Measurements from ENCODE around the gene PLOD2.

Gene PLOD2

GRCh38 chr3:146087116-146087515 is 73.9 kb downstream of the PLOD2 start:
- Histone ChIP-seq H3K27ac (ENCODE audit: insufficient read depth, low read length, poor library complexity, severe bottlenecking) (no peak overlapping the region), H3K9me3 (ENCODE audit: control insufficient read depth, low read length) (no peaks in the 10 kb centered on the region), H3K4me3 (ENCODE audit: insufficient read depth, low read depth, low read length, poor library complexity, severe bottlenecking) (no peak overlapping the region), H3K36me3 (ENCODE audit: control insufficient read depth, insufficient read depth, low read length) (no peaks in the 10 kb centered on the region), H3K4me1 (ENCODE audit: control insufficient read depth, insufficient read depth, low read length, poor library complexity, severe bottlenecking) (no peaks in the 10 kb centered on the region), H3K27me3 (replicated peaks; ENCODE audit: control insufficient read depth, insufficient read depth, low read length, poor library complexity, severe bottlenecking) (no peaks in the 10 kb centered on the region)
- no peak for DNase-seq

- no peak for DNase-seq
- Histone ChIP-seq H3K4me3 (ENCODE audit: insufficient read depth, low read depth, low read length, poor library complexity, severe bottlenecking) (no peak overlapping the region), H3K9me3 (ENCODE audit: control insufficient read depth, low read length) (no peaks in the 10 kb centered on the region), H3K36me3 (ENCODE audit: control insufficient read depth, insufficient read depth, low read length) (no peaks in the 10 kb centered on the region), H3K4me1 (ENCODE audit: control insufficient read depth, insufficient read depth, low read length, poor library complexity, severe bottlenecking) (no peaks in the 10 kb centered on the region), H3K27me3 (replicated peaks; ENCODE audit: control insufficient read depth, insufficient read depth, low read length, poor library complexity, severe bottlenecking) (no peaks in the 10 kb centered on the region), H3K27ac (ENCODE audit: insufficient read depth, low read length, poor library complexity, severe bottlenecking) (no peak overlapping the region)
Observed at GRCh38 chr3:146086211-146086610, 74.8 kb downstream of the PLOD2 start.

- H3K4me3 ChIP-seq (ENCODE audit: insufficient read depth, low read depth, low read length, poor library complexity, severe bottlenecking): no peak overlapping the region
- no peaks in the 10 kb centered on the region for H3K9me3 ChIP-seq (ENCODE audit: control insufficient read depth, low read length)
Observed at GRCh38 chr3:146085678-146086077, 75.3 kb downstream of the PLOD2 start.

GRCh38 chr3:146080578-146080977 is 80.4 kb downstream of the PLOD2 start:
- H3K9me3 ChIP-seq (ENCODE audit: control insufficient read depth, low read length): no peaks in the 10 kb centered on the region
- no peak overlapping the region for H3K27ac ChIP-seq (ENCODE audit: insufficient read depth, low read length, poor library complexity, severe bottlenecking)
- no peaks in the 10 kb centered on the region for H3K36me3 ChIP-seq (ENCODE audit: control insufficient read depth, insufficient read depth, low read length)
- H3K4me3 ChIP-seq (ENCODE audit: insufficient read depth, low read depth, low read length, poor library complexity, severe bottlenecking): no peak overlapping the region
- H3K27me3 ChIP-seq (replicated peaks; ENCODE audit: control insufficient read depth, insufficient read depth, low read length, poor library complexity, severe bottlenecking): no peaks in the 10 kb centered on the region
- no peak for DNase-seq
- no peaks in the 10 kb centered on the region for H3K4me1 ChIP-seq (ENCODE audit: control insufficient read depth, insufficient read depth, low read length, poor library complexity, severe bottlenecking)

More at GRCh38 chr3:146085678-146086077, 75.3 kb downstream of the PLOD2 start:
- H3K36me3 ChIP-seq (ENCODE audit: control insufficient read depth, insufficient read depth, low read length): no peaks in the 10 kb centered on the region
- H3K27ac ChIP-seq (ENCODE audit: insufficient read depth, low read length, poor library complexity, severe bottlenecking): no peak overlapping the region
- H3K4me1 ChIP-seq (ENCODE audit: control insufficient read depth, insufficient read depth, low read length, poor library complexity, severe bottlenecking): no peaks in the 10 kb centered on the region
- H3K27me3 ChIP-seq (replicated peaks; ENCODE audit: control insufficient read depth, insufficient read depth, low read length, poor library complexity, severe bottlenecking): no peaks in the 10 kb centered on the region
- no peak for DNase-seq

GRCh38 chr3:146078031-146078430 is 83.0 kb downstream of the PLOD2 start:
- no peaks in the 10 kb centered on the region for H3K36me3 ChIP-seq (ENCODE audit: control insufficient read depth, insufficient read depth, low read length)
- no peaks in the 10 kb centered on the region for H3K4me1 ChIP-seq (ENCODE audit: control insufficient read depth, insufficient read depth, low read length, poor library complexity, severe bottlenecking)
- H3K27me3 ChIP-seq (replicated peaks; ENCODE audit: control insufficient read depth, insufficient read depth, low read length, poor library complexity, severe bottlenecking): no peaks in the 10 kb centered on the region
- H3K27ac ChIP-seq (ENCODE audit: insufficient read depth, low read length, poor library complexity, severe bottlenecking): no peak overlapping the region
- DNase-seq: no peak
- H3K4me3 ChIP-seq (ENCODE audit: insufficient read depth, low read depth, low read length, poor library complexity, severe bottlenecking): no peak overlapping the region
- H3K9me3 ChIP-seq (ENCODE audit: control insufficient read depth, low read length): no peaks in the 10 kb centered on the region

- no peak overlapping the region for H3K4me3 ChIP-seq (ENCODE audit: insufficient read depth, low read depth, low read length, poor library complexity, severe bottlenecking)
- H3K27me3 ChIP-seq (replicated peaks; ENCODE audit: control insufficient read depth, insufficient read depth, low read length, poor library complexity, severe bottlenecking): no peaks in the 10 kb centered on the region
- DNase-seq: no peak
- no peaks in the 10 kb centered on the region for H3K9me3 ChIP-seq (ENCODE audit: control insufficient read depth, low read length)
- no peaks in the 10 kb centered on the region for H3K4me1 ChIP-seq (ENCODE audit: control insufficient read depth, insufficient read depth, low read length, poor library complexity, severe bottlenecking)
- H3K27ac ChIP-seq (ENCODE audit: insufficient read depth, low read length, poor library complexity, severe bottlenecking): no peak overlapping the region
- H3K36me3 ChIP-seq (ENCODE audit: control insufficient read depth, insufficient read depth, low read length): no peaks in the 10 kb centered on the region
Observed at GRCh38 chr3:146077181-146077580, 83.8 kb downstream of the PLOD2 start.

GRCh38 chr3:146072824-146073223 is 88.2 kb downstream of the PLOD2 start:
- Histone ChIP-seq H3K36me3 (ENCODE audit: control insufficient read depth, insufficient read depth, low read length) (no peaks in the 10 kb centered on the region), H3K27me3 (replicated peaks; ENCODE audit: control insufficient read depth, insufficient read depth, low read length, poor library complexity, severe bottlenecking) (no peaks in the 10 kb centered on the region), H3K4me3 (ENCODE audit: insufficient read depth, low read depth, low read length, poor library complexity, severe bottlenecking) (no peak overlapping the region), H3K4me1 (ENCODE audit: control insufficient read depth, insufficient read depth, low read length, poor library complexity, severe bottlenecking) (no peaks in the 10 kb centered on the region), H3K27ac (ENCODE audit: insufficient read depth, low read length, poor library complexity, severe bottlenecking) (no peak overlapping the region), H3K9me3 (ENCODE audit: control insufficient read depth, low read length) (no peaks in the 10 kb centered on the region)
- DNase-seq: no peak

- H3K9me3 ChIP-seq (ENCODE audit: control insufficient read depth, low read length): no peaks in the 10 kb centered on the region
- H3K4me3 ChIP-seq (ENCODE audit: insufficient read depth, low read depth, low read length, poor library complexity, severe bottlenecking): no peak overlapping the region
- H3K27me3 ChIP-seq (replicated peaks; ENCODE audit: control insufficient read depth, insufficient read depth, low read length, poor library complexity, severe bottlenecking): no peaks in the 10 kb centered on the region
- H3K4me1 ChIP-seq (ENCODE audit: control insufficient read depth, insufficient read depth, low read length, poor library complexity, severe bottlenecking): no peaks in the 10 kb centered on the region
- no peak overlapping the region for H3K27ac ChIP-seq (ENCODE audit: insufficient read depth, low read length, poor library complexity, severe bottlenecking)
- no peaks in the 10 kb centered on the region for H3K36me3 ChIP-seq (ENCODE audit: control insufficient read depth, insufficient read depth, low read length)
- no peak for DNase-seq
Observed at GRCh38 chr3:146072061-146072460, 88.9 kb downstream of the PLOD2 start.

- Histone ChIP-seq H3K9me3 (ENCODE audit: control insufficient read depth, low read length) (no peaks in the 10 kb centered on the region), H3K27ac (ENCODE audit: insufficient read depth, low read length, poor library complexity, severe bottlenecking) (no peak overlapping the region), H3K4me3 (ENCODE audit: insufficient read depth, low read depth, low read length, poor library complexity, severe bottlenecking) (no peak overlapping the region), H3K36me3 (ENCODE audit: control insufficient read depth, insufficient read depth, low read length) (no peaks in the 10 kb centered on the region), H3K27me3 (replicated peaks; ENCODE audit: control insufficient read depth, insufficient read depth, low read length, poor library complexity, severe bottlenecking) (no peaks in the 10 kb centered on the region), H3K4me1 (ENCODE audit: control insufficient read depth, insufficient read depth, low read length, poor library complexity, severe bottlenecking) (no peaks in the 10 kb centered on the region)
- DNase-seq: no peak
Observed at GRCh38 chr3:146071632-146072031, 89.4 kb downstream of the PLOD2 start.

GRCh38 chr3:146067048-146067447 is 93.9 kb downstream of the PLOD2 start:
- H3K4me1 ChIP-seq (ENCODE audit: control insufficient read depth, insufficient read depth, low read length, poor library complexity, severe bottlenecking): no peaks in the 10 kb centered on the region
- no peak for DNase-seq
- no peaks in the 10 kb centered on the region for H3K36me3 ChIP-seq (ENCODE audit: control insufficient read depth, insufficient read depth, low read length)
- no peak overlapping the region for H3K4me3 ChIP-seq (ENCODE audit: insufficient read depth, low read depth, low read length, poor library complexity, severe bottlenecking)
- H3K27ac ChIP-seq (ENCODE audit: insufficient read depth, low read length, poor library complexity, severe bottlenecking): no peak overlapping the region
- no peaks in the 10 kb centered on the region for H3K9me3 ChIP-seq (ENCODE audit: control insufficient read depth, low read length)
- H3K27me3 ChIP-seq (replicated peaks; ENCODE audit: control insufficient read depth, insufficient read depth, low read length, poor library complexity, severe bottlenecking): no peaks in the 10 kb centered on the region

- no peak for DNase-seq
- H3K9me3 ChIP-seq (ENCODE audit: control insufficient read depth, low read length): no peaks in the 10 kb centered on the region
- H3K36me3 ChIP-seq (ENCODE audit: control insufficient read depth, insufficient read depth, low read length): no peaks in the 10 kb centered on the region
- H3K4me3 ChIP-seq (ENCODE audit: insufficient read depth, low read depth, low read length, poor library complexity, severe bottlenecking): no peak overlapping the region
- no peaks in the 10 kb centered on the region for H3K27me3 ChIP-seq (replicated peaks; ENCODE audit: control insufficient read depth, insufficient read depth, low read length, poor library complexity, severe bottlenecking)
- no peaks in the 10 kb centered on the region for H3K4me1 ChIP-seq (ENCODE audit: control insufficient read depth, insufficient read depth, low read length, poor library complexity, severe bottlenecking)
- H3K27ac ChIP-seq (ENCODE audit: insufficient read depth, low read length, poor library complexity, severe bottlenecking): no peak overlapping the region
Observed at GRCh38 chr3:146065573-146066006, 95.4 kb downstream of the PLOD2 start.

All from effector memory CD4-positive, alpha-beta T cell (primary cell).